HEK293 (cell line): Measurements from ENCODE around the gene CA9.

Experiments used
- CTCF ChIA-PET: fragments of 350-600 bp; formaldehyde crosslinking; extraction: SDS; loops from one replicate; lab custom pipeline; 2021; ENCODE audit warnings: antibody characterized with exemption; lab: Yijun Ruan, JAX
- POLR2A ChIA-PET: fragments of 300-600 bp; formaldehyde crosslinking; extraction: SDS; loops from one replicate; lab custom pipeline; 2020; ENCODE audit warnings: antibody characterized with exemption, inconsistent platforms; lab: Yijun Ruan, JAX
- H3K27ac ChIP-seq: fragments of 200-500 bp; sonication (Bioruptor generic); 2 replicates; pipeline ENCODE4 v1.5.1; 2014; ENCODE audit warnings: low read depth, low read length, control low read depth, inconsistent platforms; ENCODE audit errors: extremely low read depth
- H3K36me3 ChIP-seq, 2 experiments: fragments of 200-500 bp in 1 of 2; sonication (Bioruptor generic) in 1 of 2; 1 replicate in 1 of 2; 2 replicates in 1 of 2; pipeline ENCODE4 v1.5.1; 2014 to 2017; ENCODE audit warnings: inconsistent platforms in 2 of 2, low read length in 2 of 2; ENCODE audit not compliant: control insufficient read depth in 2 of 2, insufficient read depth in 1 of 2
- H3K4me1 ChIP-seq: fragments of 200-500 bp; sonication (Bioruptor generic); 2 replicates; pipeline ENCODE4 v1.5.1; 2014; ENCODE audit warnings: mild to moderate bottlenecking, low read length, inconsistent platforms; ENCODE audit not compliant: control insufficient read depth, insufficient read depth
- H3K4me3 ChIP-seq: 2 replicates; pipeline ENCODE4 v1.5.1; 2011; ENCODE audit warnings: low read depth, mild to moderate bottlenecking, control low read depth, low read length, moderate library complexity
- H3K9me3 ChIP-seq: fragments of 200-500 bp; sonication (Bioruptor generic); 2 replicates; pipeline ENCODE4 v1.5.1; 2014; ENCODE audit warnings: low read depth, low read length, inconsistent platforms; ENCODE audit not compliant: control insufficient read depth, insufficient read depth
- EGR2 ChIP-seq: fragments of 450-650 bp; formaldehyde crosslinking; IDR thresholded peaks from 2 replicates; pipeline ENCODE4 v1.5.1; 2016; ENCODE audit warnings: low read depth, missing biosample characterization, missing genetic modification characterization
- HOXA7 ChIP-seq: sonication (generic); formaldehyde crosslinking; IDR thresholded peaks from 2 replicates; pipeline ENCODE4 v1.8.1; 2022; ENCODE audit warnings: missing genetic modification reagents, borderline replicate concordance
- MYNN ChIP-seq: fragments of 450-650 bp; formaldehyde crosslinking; IDR thresholded peaks from 2 replicates; pipeline ENCODE4 v1.5.1; 2016; ENCODE audit warnings: missing biosample characterization, missing genetic modification characterization, borderline replicate concordance
- RBAK ChIP-seq: fragments of 450-650 bp; formaldehyde crosslinking; IDR thresholded peaks from 2 replicates; pipeline ENCODE4 v1.5.1; 2016; ENCODE audit warnings: missing biosample characterization, missing genetic modification characterization
- SCRT1 ChIP-seq: fragments of 450-650 bp; formaldehyde crosslinking; IDR thresholded peaks from 2 replicates; pipeline ENCODE4 v1.5.1; 2016; ENCODE audit warnings: missing biosample characterization, missing genetic modification characterization, borderline replicate concordance
- SCRT2 ChIP-seq: fragments of 450-650 bp; formaldehyde crosslinking; IDR thresholded peaks from 2 replicates; pipeline ENCODE4 v1.5.1; 2016; ENCODE audit warnings: missing biosample characterization, missing genetic modification characterization
- TRIM28 ChIP-seq: IDR thresholded peaks from 2 replicates; pipeline ENCODE4 v1.6.1; 2011; ENCODE audit warnings: low read length, control low read depth, borderline replicate concordance
- ZNF202 ChIP-seq: fragments of 450-650 bp; formaldehyde crosslinking; IDR thresholded peaks from 2 replicates; pipeline ENCODE4 v1.5.1; 2016; ENCODE audit warnings: missing biosample characterization, missing genetic modification characterization, borderline replicate concordance
- ZNF521 ChIP-seq: fragments of 450-650 bp; formaldehyde crosslinking; IDR thresholded peaks from 2 replicates; pipeline ENCODE4 v1.5.1; 2017; ENCODE audit warnings: missing biosample characterization, mild to moderate bottlenecking, missing genetic modification characterization
- ZNF544 ChIP-seq: fragments of 450-650 bp; formaldehyde crosslinking; IDR thresholded peaks from 2 replicates; pipeline ENCODE4 v1.5.0; 2017; ENCODE audit warnings: missing biosample characterization, missing genetic modification characterization
- ZNF621 ChIP-seq: fragments of 450-650 bp; formaldehyde crosslinking; IDR thresholded peaks from 2 replicates; pipeline ENCODE4 v1.5.1; 2017; ENCODE audit warnings: missing biosample characterization, missing genetic modification characterization
- TF ChIP-seq, protein P1 (sequence below): fragments of 450-650 bp; formaldehyde crosslinking; IDR thresholded peaks from 2 replicates; pipeline ENCODE4 v1.5.1; 2016; ENCODE audit warnings: missing biosample characterization, missing genetic modification characterization
- TF ChIP-seq, protein P2 (sequence below): fragments of 450-650 bp; formaldehyde crosslinking; IDR thresholded peaks from 2 replicates; pipeline ENCODE4 v1.5.1; 2016; ENCODE audit warnings: missing biosample characterization, missing genetic modification characterization
- TF ChIP-seq, protein P3 (sequence below): fragments of 450-650 bp; formaldehyde crosslinking; IDR thresholded peaks from 2 replicates; pipeline ENCODE4 v1.5.1; 2016; ENCODE audit warnings: missing biosample characterization, missing genetic modification characterization
- TF ChIP-seq, protein P4 (sequence below): fragments of 450-650 bp; IDR thresholded peaks from 2 replicates; pipeline ENCODE4 v1.5.1; 2018; ENCODE audit warnings: missing biosample characterization, missing genetic modification characterization

Gene CA9

DNA sequence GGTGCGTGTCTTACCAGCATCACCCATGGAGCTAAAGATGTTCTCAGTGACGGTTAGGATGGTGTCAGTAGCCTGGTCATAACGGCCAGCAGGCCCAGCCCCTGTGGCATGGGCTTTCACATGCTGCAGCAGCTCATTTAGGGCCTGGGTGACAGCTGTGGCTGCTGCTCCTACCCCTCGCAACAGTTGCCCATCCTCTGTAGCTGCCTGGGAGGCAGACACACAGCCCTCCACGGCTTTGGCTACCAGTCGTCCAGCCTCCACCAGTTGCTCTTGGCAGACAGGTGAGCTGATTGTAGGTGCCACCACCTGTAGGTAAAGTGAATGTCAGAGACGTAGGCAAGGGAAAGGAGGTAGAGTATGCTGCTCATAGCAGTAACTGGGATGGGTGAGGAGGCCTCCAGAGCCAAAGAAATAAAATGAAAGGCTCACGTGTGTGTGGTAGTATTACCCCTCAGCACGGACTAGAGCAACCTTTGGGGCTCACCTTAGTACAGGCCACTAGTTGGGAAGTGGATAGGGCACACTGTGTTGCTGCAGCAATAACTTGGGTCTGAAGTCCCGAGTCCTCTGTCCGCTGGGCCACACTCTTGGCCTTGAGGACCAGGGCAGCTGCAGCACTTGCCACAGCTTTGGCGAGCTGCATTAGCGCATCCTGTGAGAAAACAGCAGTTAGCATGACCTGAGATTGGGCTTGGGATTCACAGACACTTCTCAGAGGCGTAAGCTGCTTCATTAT lies 43.6 kb downstream of the CA9 start:
- ChIA-PET POLR2A (interaction anchor here (1.0 to 1.6 kb wide), 4 partner anchors 11 to 33 kb away, joined by 3 to 5 read pairs (median 3); partner anchors contain the start of genes CREB3 and TLN1), CTCF (interaction anchor here (1.0 to 2.0 kb wide), 3 partner anchors 21 to 194 kb away, joined by 3 to 13 read pairs (median 4); no protein-coding TSS in a partner anchor)
- TF ChIP-seq SCRT2 (peak; percentile 53; the same call in 1 of the 2 replicates), HOXA7 (CRISPR knock-in tag) (no peak), ZNF521 (no peak), RBAK (tag by site-specific recombination) (no peak), TRIM28 (no peak), ZNF621 (no peak), SCRT1 (peak; percentile 48; the same call in 1 of the 2 replicates), ZNF202 (tag by site-specific recombination) (no peak)
- TF ChIP-seq, protein P1, sequence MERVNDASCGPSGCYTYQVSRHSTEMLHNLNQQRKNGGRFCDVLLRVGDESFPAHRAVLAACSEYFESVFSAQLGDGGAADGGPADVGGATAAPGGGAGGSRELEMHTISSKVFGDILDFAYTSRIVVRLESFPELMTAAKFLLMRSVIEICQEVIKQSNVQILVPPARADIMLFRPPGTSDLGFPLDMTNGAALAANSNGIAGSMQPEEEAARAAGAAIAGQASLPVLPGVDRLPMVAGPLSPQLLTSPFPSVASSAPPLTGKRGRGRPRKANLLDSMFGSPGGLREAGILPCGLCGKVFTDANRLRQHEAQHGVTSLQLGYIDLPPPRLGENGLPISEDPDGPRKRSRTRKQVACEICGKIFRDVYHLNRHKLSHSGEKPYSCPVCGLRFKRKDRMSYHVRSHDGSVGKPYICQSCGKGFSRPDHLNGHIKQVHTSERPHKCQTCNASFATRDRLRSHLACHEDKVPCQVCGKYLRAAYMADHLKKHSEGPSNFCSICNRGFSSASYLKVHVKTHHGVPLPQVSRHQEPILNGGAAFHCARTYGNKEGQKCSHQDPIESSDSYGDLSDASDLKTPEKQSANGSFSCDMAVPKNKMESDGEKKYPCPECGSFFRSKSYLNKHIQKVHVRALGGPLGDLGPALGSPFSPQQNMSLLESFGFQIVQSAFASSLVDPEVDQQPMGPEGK (tag by site-specific recombination) = no peak
- TF ChIP-seq, all 188 proteins: peak for 2

DNA sequence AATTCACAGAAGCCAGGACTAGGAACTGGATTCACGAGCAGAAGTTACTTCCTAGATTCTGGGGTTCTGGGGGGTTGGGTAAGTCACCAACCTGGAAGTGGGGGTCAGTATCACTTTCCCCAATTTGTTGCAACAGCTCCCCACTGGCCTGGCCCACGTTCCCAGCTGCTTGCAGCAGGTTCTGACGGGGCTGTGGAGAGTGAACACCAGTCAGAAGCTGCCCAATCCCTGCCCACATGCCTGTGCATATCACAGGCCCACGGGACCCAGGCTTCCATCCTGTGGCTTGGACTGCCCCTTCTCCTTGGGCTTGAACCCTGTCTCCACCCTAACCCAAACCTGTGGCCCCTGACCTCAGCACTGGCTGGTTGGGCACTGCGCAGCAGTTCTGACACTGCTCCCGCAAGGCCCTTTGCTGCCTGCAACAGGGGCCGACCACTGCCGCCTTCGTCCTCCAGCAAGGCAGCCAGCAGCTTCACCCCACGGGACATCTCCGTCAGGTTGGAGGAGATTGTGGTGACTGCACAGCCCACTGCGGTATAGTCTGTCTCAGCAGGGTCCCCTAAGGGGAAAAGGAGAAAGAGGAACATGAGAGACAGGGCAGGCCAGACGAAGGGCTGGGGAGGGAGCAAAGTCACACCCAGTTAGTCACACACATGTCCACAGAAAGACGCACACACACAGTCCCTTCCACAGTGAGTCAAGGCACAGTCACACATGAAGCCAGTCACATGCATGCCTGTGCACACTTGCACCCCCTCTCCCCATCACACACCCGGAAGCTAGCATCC lies 45.2 kb downstream of the CA9 start:
- Histone ChIP-seq H3K36me3 (peaks cover 12 to 99% of the 10 kb centered on the region in 2 experiments), H3K9me3 (no peaks in the 10 kb centered on the region), H3K4me1 (no peaks in the 10 kb centered on the region), H3K27ac (no peak overlapping the region), H3K4me3 (no peak overlapping the region)
- POLR2A ChIA-PET = interaction anchor here (4.0 kb wide), 1 partner anchor 13 kb away, joined by 21 read pairs; the partner anchor contains the start of genes CREB3 and TLN1
- TF ChIP-seq ZNF544 (no peak), SCRT2 (no peak), MYNN (tag by site-specific recombination) (no peak), EGR2 (tag by site-specific recombination) (no peak), ZNF202 (tag by site-specific recombination) (no peak)
- TF ChIP-seq, protein P2, sequence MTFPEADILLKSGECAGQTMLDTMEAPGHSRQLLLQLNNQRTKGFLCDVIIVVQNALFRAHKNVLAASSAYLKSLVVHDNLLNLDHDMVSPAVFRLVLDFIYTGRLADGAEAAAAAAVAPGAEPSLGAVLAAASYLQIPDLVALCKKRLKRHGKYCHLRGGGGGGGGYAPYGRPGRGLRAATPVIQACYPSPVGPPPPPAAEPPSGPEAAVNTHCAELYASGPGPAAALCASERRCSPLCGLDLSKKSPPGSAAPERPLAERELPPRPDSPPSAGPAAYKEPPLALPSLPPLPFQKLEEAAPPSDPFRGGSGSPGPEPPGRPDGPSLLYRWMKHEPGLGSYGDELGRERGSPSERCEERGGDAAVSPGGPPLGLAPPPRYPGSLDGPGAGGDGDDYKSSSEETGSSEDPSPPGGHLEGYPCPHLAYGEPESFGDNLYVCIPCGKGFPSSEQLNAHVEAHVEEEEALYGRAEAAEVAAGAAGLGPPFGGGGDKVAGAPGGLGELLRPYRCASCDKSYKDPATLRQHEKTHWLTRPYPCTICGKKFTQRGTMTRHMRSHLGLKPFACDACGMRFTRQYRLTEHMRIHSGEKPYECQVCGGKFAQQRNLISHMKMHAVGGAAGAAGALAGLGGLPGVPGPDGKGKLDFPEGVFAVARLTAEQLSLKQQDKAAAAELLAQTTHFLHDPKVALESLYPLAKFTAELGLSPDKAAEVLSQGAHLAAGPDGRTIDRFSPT = no peak
- TF ChIP-seq, protein P3, sequence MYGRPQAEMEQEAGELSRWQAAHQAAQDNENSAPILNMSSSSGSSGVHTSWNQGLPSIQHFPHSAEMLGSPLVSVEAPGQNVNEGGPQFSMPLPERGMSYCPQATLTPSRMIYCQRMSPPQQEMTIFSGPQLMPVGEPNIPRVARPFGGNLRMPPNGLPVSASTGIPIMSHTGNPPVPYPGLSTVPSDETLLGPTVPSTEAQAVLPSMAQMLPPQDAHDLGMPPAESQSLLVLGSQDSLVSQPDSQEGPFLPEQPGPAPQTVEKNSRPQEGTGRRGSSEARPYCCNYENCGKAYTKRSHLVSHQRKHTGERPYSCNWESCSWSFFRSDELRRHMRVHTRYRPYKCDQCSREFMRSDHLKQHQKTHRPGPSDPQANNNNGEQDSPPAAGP (tag by site-specific recombination) = no peak
- TF ChIP-seq, protein P4, sequence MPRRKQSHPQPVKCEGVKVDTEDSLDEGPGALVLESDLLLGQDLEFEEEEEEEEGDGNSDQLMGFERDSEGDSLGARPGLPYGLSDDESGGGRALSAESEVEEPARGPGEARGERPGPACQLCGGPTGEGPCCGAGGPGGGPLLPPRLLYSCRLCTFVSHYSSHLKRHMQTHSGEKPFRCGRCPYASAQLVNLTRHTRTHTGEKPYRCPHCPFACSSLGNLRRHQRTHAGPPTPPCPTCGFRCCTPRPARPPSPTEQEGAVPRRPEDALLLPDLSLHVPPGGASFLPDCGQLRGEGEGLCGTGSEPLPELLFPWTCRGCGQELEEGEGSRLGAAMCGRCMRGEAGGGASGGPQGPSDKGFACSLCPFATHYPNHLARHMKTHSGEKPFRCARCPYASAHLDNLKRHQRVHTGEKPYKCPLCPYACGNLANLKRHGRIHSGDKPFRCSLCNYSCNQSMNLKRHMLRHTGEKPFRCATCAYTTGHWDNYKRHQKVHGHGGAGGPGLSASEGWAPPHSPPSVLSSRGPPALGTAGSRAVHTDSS (tag by site-specific recombination) = no peak
- CTCF ChIA-PET = interaction anchor here (0.7 to 1.1 kb wide), 2 partner anchors 22 to 192 kb away, joined by 3 read pairs; no protein-coding TSS in a partner anchor

More for the DNA sequence above, 43.6 kb downstream of the CA9 start:
- H3K36me3 ChIP-seq = peaks cover 16 to 97% of the 10 kb centered on the region in 2 experiments
- H3K27ac ChIP-seq = no peak overlapping the region
- H3K9me3 ChIP-seq = no peaks in the 10 kb centered on the region
- no peaks in the 10 kb centered on the region for H3K4me1 ChIP-seq
- H3K4me3 ChIP-seq = no peak overlapping the region
